ENCODE data around the gene STARD7.

DNA sequence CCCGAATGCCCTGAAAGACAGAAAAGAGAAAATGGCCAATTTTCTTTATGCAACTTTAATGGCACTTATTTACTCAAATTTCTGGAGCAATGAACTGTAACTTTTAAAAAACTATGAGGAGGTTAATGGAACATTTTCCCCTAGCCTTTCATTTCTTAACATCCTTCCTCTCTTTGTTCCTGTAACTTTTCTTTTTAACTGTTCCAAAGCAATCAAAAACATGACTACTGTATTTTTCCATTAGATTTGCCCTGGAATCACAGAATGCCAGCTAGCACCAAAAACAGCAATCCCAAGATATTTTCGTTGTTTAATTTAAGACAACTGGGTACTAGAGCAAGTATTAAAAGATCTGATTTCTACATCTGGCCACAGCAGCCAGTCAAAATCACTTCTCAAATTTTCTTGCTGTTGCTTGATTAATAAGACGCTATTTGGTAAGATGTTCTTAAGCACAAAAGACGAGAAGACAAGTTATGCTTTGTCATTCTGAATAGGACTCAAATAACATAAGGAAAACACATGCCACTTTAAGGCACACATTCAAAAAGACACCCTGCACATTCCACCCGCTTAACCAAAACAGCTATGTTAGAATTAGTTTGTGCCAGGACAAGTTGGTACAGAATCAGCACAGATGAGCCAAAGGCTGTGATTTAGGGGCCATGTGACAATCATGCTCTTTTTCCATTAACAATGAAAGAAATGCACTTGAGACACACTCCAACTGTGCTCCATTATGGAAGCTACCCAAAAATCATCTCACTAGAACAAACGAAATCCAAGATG lies 3.6 kb downstream of the STARD7 start:
- TF ChIP-seq, protein P1, sequence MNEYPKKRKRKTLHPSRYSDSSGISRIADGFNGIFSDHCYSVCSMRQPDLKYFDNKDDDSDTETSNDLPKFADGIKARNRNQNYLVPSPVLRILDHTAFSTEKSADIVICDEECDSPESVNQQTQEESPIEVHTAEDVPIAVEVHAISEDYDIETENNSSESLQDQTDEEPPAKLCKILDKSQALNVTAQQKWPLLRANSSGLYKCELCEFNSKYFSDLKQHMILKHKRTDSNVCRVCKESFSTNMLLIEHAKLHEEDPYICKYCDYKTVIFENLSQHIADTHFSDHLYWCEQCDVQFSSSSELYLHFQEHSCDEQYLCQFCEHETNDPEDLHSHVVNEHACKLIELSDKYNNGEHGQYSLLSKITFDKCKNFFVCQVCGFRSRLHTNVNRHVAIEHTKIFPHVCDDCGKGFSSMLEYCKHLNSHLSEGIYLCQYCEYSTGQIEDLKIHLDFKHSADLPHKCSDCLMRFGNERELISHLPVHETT (CRISPR knock-in tag; conservative IDR thresholded peaks at IDR 0.05): no peak
- no peak for TF ChIP-seq KLF13 (CRISPR knock-in tag; IDR thresholded peaks at IDR 0.05)
- TF ChIP-seq MLLT10 (CRISPR knock-in tag; IDR thresholded peaks at IDR 0.05): no peak
- TF ChIP-seq, protein P2, sequence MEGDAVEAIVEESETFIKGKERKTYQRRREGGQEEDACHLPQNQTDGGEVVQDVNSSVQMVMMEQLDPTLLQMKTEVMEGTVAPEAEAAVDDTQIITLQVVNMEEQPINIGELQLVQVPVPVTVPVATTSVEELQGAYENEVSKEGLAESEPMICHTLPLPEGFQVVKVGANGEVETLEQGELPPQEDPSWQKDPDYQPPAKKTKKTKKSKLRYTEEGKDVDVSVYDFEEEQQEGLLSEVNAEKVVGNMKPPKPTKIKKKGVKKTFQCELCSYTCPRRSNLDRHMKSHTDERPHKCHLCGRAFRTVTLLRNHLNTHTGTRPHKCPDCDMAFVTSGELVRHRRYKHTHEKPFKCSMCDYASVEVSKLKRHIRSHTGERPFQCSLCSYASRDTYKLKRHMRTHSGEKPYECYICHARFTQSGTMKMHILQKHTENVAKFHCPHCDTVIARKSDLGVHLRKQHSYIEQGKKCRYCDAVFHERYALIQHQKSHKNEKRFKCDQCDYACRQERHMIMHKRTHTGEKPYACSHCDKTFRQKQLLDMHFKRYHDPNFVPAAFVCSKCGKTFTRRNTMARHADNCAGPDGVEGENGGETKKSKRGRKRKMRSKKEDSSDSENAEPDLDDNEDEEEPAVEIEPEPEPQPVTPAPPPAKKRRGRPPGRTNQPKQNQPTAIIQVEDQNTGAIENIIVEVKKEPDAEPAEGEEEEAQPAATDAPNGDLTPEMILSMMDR (CRISPR knock-in tag; IDR thresholded peaks at IDR 0.05): no peak
- no peak for TF ChIP-seq POLR2AphosphoS5 (IDR thresholded peaks at IDR 0.05; ENCODE audit: low read depth, low read length)
- no peak for TF ChIP-seq TCF7 (IDR thresholded peaks at IDR 0.05; ENCODE audit: low read depth)
- TF ChIP-seq ZNF816 (CRISPR knock-in tag; IDR thresholded peaks at IDR 0.05; ENCODE audit: borderline replicate concordance): no peak
- TF ChIP-seq SUZ12 (IDR thresholded peaks at IDR 0.05; ENCODE audit: low read depth, low read length): no peak
